HepG2 (cell line): Measurements from ENCODE around the gene TOB1. TPM values are rescaled to one million over a fixed set of nuclear protein-coding genes. Genes with fewer than 3 reads are reported as not detected.

Source experiments
- ADNP ChIP-seq: sonication (generic); formaldehyde crosslinking; IDR thresholded peaks from 2 replicates; pipeline ENCODE4 v1.4.0; 2020; ENCODE audit warnings: missing genetic modification reagents
- AGO2 ChIP-seq: fragments of 200-400 bp; formaldehyde crosslinking; optimal IDR thresholded peaks from 2 replicates; pipeline ENCODE3; 2017; ENCODE audit warnings: mild to moderate bottlenecking, low read depth, low read length, moderate library complexity
- BATF2 ChIP-seq: sonication (generic); formaldehyde crosslinking; IDR thresholded peaks from 2 replicates; pipeline ENCODE4 v1.8.0; 2022; ENCODE audit warnings: mild to moderate bottlenecking, missing genetic modification reagents, moderate library complexity
- BRF2 ChIP-seq: sonication (generic); formaldehyde crosslinking; IDR thresholded peaks from 2 replicates; pipeline ENCODE4 v1.8.1; 2022; ENCODE audit warnings: mild to moderate bottlenecking, missing genetic modification reagents
- CEBPG ChIP-seq: IDR thresholded peaks from 2 replicates; pipeline ENCODE4 v1.6.1; 2016
- CHCHD3 ChIP-seq: sonication (generic); formaldehyde crosslinking; IDR thresholded peaks from 2 replicates; pipeline ENCODE4 v1.8.0; 2022; ENCODE audit warnings: mild to moderate bottlenecking, missing genetic modification reagents, moderate library complexity
- KMT2A ChIP-seq: sonication (generic); formaldehyde crosslinking; IDR thresholded peaks from 2 replicates; pipeline ENCODE4 v1.4.0; 2020; ENCODE audit warnings: missing genetic modification reagents
- MAF1 ChIP-seq: sonication (generic); formaldehyde crosslinking; IDR thresholded peaks from 2 replicates; pipeline ENCODE4 v1.5.0; 2020; ENCODE audit warnings: missing genetic modification reagents, borderline replicate concordance
- MBD4 ChIP-seq: IDR thresholded peaks from 2 replicates; pipeline ENCODE4 v1.6.1; 2012; ENCODE audit warnings: low read length, inconsistent platforms, borderline replicate concordance
- MTA3 ChIP-seq: sonication (generic); formaldehyde crosslinking; IDR thresholded peaks from 2 replicates; pipeline ENCODE4 v1.4.0; 2020; ENCODE audit warnings: missing genetic modification reagents
- MXI1 ChIP-seq: IDR thresholded peaks from 3 replicates; pipeline ENCODE4 v1.6.1; 2012; ENCODE audit warnings: low read depth, low read length, inconsistent platforms, borderline replicate concordance
- NR2F6 ChIP-seq, 2 experiments: IDR thresholded peaks; 2 replicates each; pipeline ENCODE4 v1.6.1; 2016; ENCODE audit warnings: antibody characterized with exemption in 1 of 2, mild to moderate bottlenecking in 1 of 2
- NR3C1 ChIP-seq: sonication (generic); formaldehyde crosslinking; IDR thresholded peaks from 2 replicates; pipeline ENCODE4 v1.4.0; 2020; ENCODE audit warnings: missing genetic modification reagents
- RBM39 ChIP-seq: fragments of 200-400 bp; formaldehyde crosslinking; IDR thresholded peaks from one replicate; pipeline ENCODE4 v1.6.1; 2018; ENCODE audit warnings: antibody characterized with exemption, mild to moderate bottlenecking, low read depth, low read length; ENCODE audit not compliant: poor library complexity, severe bottlenecking
- RFX3 ChIP-seq: IDR thresholded peaks from 2 replicates; pipeline ENCODE4 v1.6.1; 2016; ENCODE audit warnings: missing biosample characterization, missing genetic modification reagents
- RFX5 ChIP-seq: IDR thresholded peaks from 2 replicates; pipeline ENCODE4 v1.6.1; 2011; ENCODE audit warnings: low read depth, low read length, improper control_type of control experiment
- RFXANK ChIP-seq: IDR thresholded peaks from 2 replicates; pipeline ENCODE4 v1.6.1; 2016
- SMARCE1 ChIP-seq: fragments of 450-650 bp; IDR thresholded peaks from 2 replicates; pipeline ENCODE4 v1.6.1; 2017; ENCODE audit warnings: borderline replicate concordance
- SOX5 ChIP-seq: IDR thresholded peaks from 2 replicates; pipeline ENCODE4 v1.6.1; 2016; ENCODE audit warnings: borderline replicate concordance
- SP5 ChIP-seq: IDR thresholded peaks from 2 replicates; pipeline ENCODE4 v1.6.1; 2016; ENCODE audit warnings: low read depth, borderline replicate concordance
- TBL1XR1 ChIP-seq: fragments of 150-350 bp; IDR thresholded peaks from 2 replicates; pipeline ENCODE4 v1.6.1; 2014; ENCODE audit warnings: borderline replicate concordance, low read length; ENCODE audit not compliant: partially characterized antibody
- ZBTB26 ChIP-seq: IDR thresholded peaks from 2 replicates; pipeline ENCODE4 v1.6.1; 2016; ENCODE audit warnings: missing compliant biosample characterization, missing genetic modification reagents, borderline replicate concordance
- ZMAT5 ChIP-seq: sonication (generic); formaldehyde crosslinking; IDR thresholded peaks from 2 replicates; pipeline ENCODE4 v1.5.0; 2020; ENCODE audit warnings: mild to moderate bottlenecking, low read depth, missing genetic modification reagents, borderline replicate concordance
- ZNF260 ChIP-seq: sonication (generic); formaldehyde crosslinking; IDR thresholded peaks from 2 replicates; pipeline ENCODE4 v1.4.0; 2020; ENCODE audit warnings: missing genetic modification reagents, low read depth, mild to moderate bottlenecking, borderline replicate concordance
- ZNF501 ChIP-seq: sonication (generic); formaldehyde crosslinking; IDR thresholded peaks from 2 replicates; pipeline ENCODE4 v1.5.1; 2020; ENCODE audit warnings: mild to moderate bottlenecking, moderate library complexity, missing genetic modification reagents
- ZNF550 ChIP-seq: sonication (generic); formaldehyde crosslinking; IDR thresholded peaks from 2 replicates; pipeline ENCODE4 v1.4.0; 2020; ENCODE audit warnings: mild to moderate bottlenecking, missing genetic modification reagents, borderline replicate concordance
- ZNF605 ChIP-seq: sonication (generic); formaldehyde crosslinking; IDR thresholded peaks from 2 replicates; pipeline ENCODE4 v1.8.0; 2022; ENCODE audit warnings: mild to moderate bottlenecking, missing genetic modification reagents
- ZNF772 ChIP-seq: sonication (generic); formaldehyde crosslinking; IDR thresholded peaks from 2 replicates; pipeline ENCODE4 v1.5.0; 2020; ENCODE audit warnings: mild to moderate bottlenecking, missing genetic modification reagents
- ZNF83 ChIP-seq: sonication (generic); formaldehyde crosslinking; IDR thresholded peaks from 2 replicates; pipeline ENCODE4 v1.4.0; 2020; ENCODE audit warnings: missing genetic modification reagents, mild to moderate bottlenecking, borderline replicate concordance
- ZZZ3 ChIP-seq: sonication (generic); formaldehyde crosslinking; IDR thresholded peaks from 2 replicates; pipeline ENCODE4 v1.4.0; 2020; ENCODE audit warnings: missing genetic modification reagents, mild to moderate bottlenecking, borderline replicate concordance
- polyA plus RNA-seq, 8 experiments: library from polyadenylated mRNA; depleted of rRNA in 3 of 8; stranded (reverse) in 7 of 8; unstranded in 1 of 8; fragments of >200 nt; fragmentation: Illumina TruSeq in 4 of 8; extraction: Trizol in 4 of 8; gene quantifications; 2 replicates each; pipeline versions ENCODE4 v1.2.1 to v1.2.3, GENCODE V29; 2011 to 2016; ENCODE audit warnings: low read depth in 4 of 8, missing spikeins in 1 of 8, mixed read lengths in 1 of 8; ENCODE audit not compliant: insufficient read depth in 1 of 8
- total RNA-seq, 5 experiments: library from RNA; depleted of rRNA; stranded (reverse); fragments of >200 nt; fragmentation: Illumina TruSeq; extraction: Trizol; gene quantifications; 2 replicates each; pipeline ENCODE4 v1.2.3, GENCODE V29; 2016; ENCODE audit warnings: low read depth in 1 of 5

TOB1 gene
- total and polyA plus RNA-seq, 2 of the 13 experiments (the other 11 are each of a cell fraction or from before 2014, with no cell fraction given) = 21.9 to 57.7 TPM

GRCh38 chr17:50884439-50885311 lies 18.5 kb upstream of the TOB1 start (continued):
- peak; percentile 54; the same call in 1 of the 2 replicates for TF ChIP-seq KMT2A (CRISPR knock-in tag)
- TF ChIP-seq RFX5 = no peak
- TF ChIP-seq SOX5 = peak; percentile 68
- no peak for TF ChIP-seq CHCHD3 (CRISPR knock-in tag)
- TF ChIP-seq ZBTB26 (CRISPR knock-in tag) = no peak
- no peak for TF ChIP-seq ZNF260 (CRISPR knock-in tag)
- TF ChIP-seq MAF1 (CRISPR knock-in tag) = no peak
- TF ChIP-seq ZNF550 (CRISPR knock-in tag) = no peak
- TF ChIP-seq ZNF605 (CRISPR knock-in tag) = peak; percentile 92
- no peak for TF ChIP-seq RFXANK (CRISPR knock-in tag)
- TF ChIP-seq NR3C1 (CRISPR knock-in tag) = no peak
- TF ChIP-seq ADNP (CRISPR knock-in tag) = no peak
- no peak for TF ChIP-seq RBM39
- no peak for TF ChIP-seq AGO2
- TF ChIP-seq MBD4 = no peak
- TF ChIP-seq MTA3 (CRISPR knock-in tag) = no peak
- no peak; the same call in 1 of the 2 replicates for TF ChIP-seq ZNF501 (CRISPR knock-in tag)
- TF ChIP-seq RFX3 (CRISPR knock-in tag) = no peak
- peak; percentile 71 for TF ChIP-seq NR2F6 (IDR thresholded peaks at IDR 0.05)
- TF ChIP-seq NR2F6 (CRISPR knock-in tag; IDR thresholded peaks at IDR 0.05) = peak; percentile 72; the same call in 1 of the 2 replicates
- TF ChIP-seq TBL1XR1 = no peak
- TF ChIP-seq CEBPG = peak; percentile 98
- TF ChIP-seq SP5 (CRISPR knock-in tag) = peak; percentile 98
- no peak for TF ChIP-seq ZZZ3
- peak; percentile 58 for TF ChIP-seq ZNF772 (CRISPR knock-in tag)
- no peak for TF ChIP-seq ZNF83 (CRISPR knock-in tag)
- TF ChIP-seq BATF2 = no peak
- no peak for TF ChIP-seq ZMAT5 (CRISPR knock-in tag)
- TF ChIP-seq MXI1 = no peak
- no peak for TF ChIP-seq SMARCE1
- no peak for TF ChIP-seq BRF2 (CRISPR knock-in tag)
